CD4-positive, alpha-beta T cell treated with Interleukin-6 at 100 ng/mL for 8 hours (primary cell): ENCODE measurements around the gene ENPP6.

ENCODE experiments used
- DNase-seq: peaks from one replicate; pipeline ENCODE4 v3.0.0-alpha.2; 2020; ENCODE audit warnings: mixed read lengths, low spot score

The ENPP6 gene

GRCh38 chr4:184104419-184105101 is 113.1 kb downstream of the ENPP6 start:
- DNase-seq, result no peak

- no peak for DNase-seq
Observed at GRCh38 chr4:184103527-184104264, 114.0 kb downstream of the ENPP6 start.

DNA sequence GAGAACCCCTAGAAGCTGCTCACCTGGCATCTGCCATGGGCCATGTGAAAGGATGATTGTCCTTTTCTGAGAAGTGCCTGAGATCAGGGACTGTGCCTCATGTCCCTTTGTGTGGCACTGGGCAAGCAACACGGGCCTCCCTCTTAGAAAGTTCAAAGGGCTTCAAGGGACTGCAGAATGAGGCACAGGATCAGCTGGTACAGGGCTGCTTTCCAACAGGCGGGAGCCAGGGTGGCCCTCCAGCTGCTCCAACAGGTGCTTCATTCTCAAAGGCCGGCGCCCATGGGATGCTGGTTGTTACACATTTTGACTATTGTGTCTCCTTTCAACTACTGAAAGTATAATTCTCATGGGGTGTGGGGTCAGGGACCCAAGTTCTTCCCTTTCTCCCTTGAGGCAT is 114.7 kb downstream of the ENPP6 start:
- DNase-seq, result no peak

DNA sequence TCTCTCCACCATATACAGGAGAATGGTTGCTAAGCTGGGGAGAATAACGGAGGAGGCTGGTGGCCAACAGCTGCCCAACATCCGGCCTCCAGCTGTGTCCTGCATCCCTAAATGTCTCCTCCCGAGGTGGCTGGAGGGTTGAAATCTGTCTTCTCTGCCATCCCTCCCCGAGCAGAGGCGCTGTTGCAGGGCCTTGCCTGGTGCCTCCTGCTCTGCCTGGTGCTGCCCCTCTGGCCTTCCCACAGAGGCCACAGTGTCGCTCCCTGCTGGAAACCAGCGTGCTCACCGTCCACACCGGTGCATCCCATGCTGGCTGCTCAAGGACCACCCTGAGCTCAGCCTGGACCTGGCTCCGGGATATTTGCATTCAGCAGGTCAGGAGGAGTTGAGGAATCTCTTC is 115.2 kb downstream of the ENPP6 start:
- DNase-seq, result no peak

DNA sequence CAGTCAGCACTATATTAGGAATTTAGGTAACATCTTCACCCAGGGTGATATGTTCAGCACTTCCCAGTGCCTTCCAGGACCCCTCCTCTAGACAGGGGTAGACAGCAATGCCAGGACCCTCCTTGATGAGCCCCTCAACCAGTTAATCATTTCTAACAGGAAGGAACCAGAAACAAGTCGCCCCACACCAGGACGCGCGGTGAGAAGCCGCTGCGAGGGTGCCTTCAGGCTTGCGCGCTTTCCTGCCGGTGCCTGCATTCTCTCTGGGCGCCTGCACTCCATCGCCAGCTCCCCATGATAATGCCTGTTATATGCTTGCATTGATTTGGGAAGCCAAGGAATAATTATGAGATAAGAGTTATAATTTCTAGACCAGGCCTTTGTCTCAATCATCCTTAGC is 116.0 kb downstream of the ENPP6 start:
- DNase-seq, result no peak

DNA sequence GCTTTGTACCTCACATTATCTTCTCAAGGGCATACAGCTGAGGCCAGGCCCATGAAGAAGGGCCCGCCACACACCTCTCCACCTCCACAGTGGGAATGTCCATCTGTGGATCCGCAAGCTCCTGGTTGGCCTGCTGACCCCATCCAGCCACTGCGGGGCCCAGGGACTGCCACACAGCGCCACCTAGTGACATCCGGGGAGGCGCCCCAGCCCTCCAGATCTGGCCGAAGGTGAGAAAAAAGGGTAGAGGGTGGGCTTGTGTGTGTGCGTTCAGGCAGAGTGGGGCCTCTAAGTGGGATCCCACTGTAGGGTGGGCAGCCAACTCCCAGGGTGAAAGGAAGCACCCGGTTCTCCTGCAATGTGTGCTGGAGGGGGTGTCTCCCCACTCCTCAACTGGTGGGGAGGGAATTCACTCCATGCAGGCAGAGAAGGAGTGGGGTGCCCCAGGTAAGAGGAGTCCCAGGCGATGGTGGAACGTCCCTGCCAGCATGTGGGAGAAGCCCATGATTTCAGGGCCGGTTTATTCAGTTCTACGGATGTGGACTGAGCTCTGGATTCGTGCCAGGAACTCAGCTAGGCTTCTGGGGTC is 117.3 kb downstream of the ENPP6 start:
- no peak for DNase-seq

GRCh38 chr4:184099535-184099966 is 118.1 kb downstream of the ENPP6 start:
- DNase-seq, result no peak

DNA sequence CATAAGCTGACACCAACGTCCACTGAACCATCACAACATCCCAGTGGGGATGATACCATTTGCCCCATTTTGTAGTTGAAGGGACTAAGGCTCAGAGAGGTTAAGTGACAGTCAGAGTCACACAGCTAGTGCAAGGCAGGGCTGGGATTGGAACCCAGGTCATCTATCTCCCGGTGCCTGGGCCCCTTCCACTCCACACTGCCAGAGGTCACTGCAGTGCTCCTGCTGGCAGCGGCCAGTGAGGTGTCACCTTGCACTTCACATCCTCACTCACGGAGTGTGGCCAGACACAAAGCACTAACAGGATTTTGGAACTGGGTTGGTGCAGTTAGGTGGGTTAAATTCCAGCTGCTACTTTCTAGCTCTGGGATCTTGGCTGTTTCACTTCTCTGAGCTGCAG is 118.7 kb downstream of the ENPP6 start:
- DNase-seq, result no peak

DNA sequence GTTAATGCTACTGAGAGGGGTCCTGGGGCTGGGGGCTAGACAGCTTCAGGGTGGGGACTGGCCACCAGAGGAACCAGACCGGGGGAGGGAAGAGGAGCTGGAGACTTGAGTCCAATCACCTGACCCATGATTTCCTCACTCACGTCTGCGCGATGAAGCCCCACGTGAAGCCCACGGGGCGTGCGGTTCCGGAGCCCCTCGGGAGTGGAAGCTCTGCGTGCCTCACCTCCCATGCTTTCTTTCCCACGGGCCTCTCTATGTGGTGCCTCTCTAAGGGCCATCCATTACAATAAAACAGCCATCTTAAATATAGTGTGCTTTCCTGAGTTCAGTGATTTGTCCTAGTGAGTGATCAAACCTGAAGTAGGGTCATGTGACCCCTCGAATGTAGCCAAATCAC is 119.9 kb downstream of the ENPP6 start:
- DNase-seq, result no peak

- DNase-seq, result no peak
Observed at GRCh38 chr4:184097241-184097605, 120.5 kb downstream of the ENPP6 start.

- DNase-seq, result no peak
Observed at GRCh38 chr4:184096561-184097240, 121.0 kb downstream of the ENPP6 start.

- no peak for DNase-seq
Observed at GRCh38 chr4:184094532-184095159, 123.0 kb downstream of the ENPP6 start.

GRCh38 chr4:184091986-184092385 is 125.7 kb downstream of the ENPP6 start:
- DNase-seq, result no peak

DNA sequence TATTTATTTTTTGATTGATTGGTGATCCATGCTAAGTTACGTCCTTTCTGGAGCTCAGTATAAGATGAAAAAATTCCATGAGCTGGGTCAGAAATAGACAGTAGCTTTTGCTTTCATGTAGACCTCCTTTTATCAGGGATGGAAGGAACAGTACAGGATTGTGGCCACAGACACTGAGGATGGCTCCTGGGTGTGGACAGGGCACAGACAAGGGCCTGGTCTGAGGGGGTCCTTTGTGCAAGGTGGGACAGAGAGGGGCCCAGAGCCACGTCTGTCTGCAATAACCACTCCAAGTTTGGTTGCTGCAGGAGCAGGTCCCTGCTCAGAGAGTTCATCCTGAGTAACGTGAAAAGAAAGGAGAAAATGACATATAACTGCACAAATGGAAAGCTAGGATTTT is 127.1 kb downstream of the ENPP6 start:
- no peak for DNase-seq

DNA sequence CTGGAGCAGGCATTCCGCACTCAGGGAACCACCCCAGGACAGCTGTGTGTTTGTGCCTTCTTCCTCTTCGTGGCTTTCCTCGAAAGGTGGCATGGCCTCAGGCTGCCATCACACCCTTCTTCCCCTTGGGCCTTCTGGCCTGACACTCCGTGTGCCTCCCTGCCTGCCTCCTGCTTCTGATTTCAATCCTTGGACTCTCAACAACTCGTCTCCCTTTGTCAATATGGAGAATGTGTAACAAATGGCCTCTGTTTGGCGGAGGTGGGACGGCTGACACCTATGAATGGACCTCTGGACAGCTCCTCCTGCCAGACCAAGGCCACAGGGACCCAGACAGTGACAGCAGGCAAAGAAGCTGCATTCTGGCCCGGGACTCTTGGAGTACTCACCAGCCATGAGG is 137.0 kb downstream of the ENPP6 start:
- DNase-seq, result no peak

GRCh38 chr4:184074677-184075388 is 142.8 kb downstream of the ENPP6 start:
- DNase-seq, result no peak

DNA sequence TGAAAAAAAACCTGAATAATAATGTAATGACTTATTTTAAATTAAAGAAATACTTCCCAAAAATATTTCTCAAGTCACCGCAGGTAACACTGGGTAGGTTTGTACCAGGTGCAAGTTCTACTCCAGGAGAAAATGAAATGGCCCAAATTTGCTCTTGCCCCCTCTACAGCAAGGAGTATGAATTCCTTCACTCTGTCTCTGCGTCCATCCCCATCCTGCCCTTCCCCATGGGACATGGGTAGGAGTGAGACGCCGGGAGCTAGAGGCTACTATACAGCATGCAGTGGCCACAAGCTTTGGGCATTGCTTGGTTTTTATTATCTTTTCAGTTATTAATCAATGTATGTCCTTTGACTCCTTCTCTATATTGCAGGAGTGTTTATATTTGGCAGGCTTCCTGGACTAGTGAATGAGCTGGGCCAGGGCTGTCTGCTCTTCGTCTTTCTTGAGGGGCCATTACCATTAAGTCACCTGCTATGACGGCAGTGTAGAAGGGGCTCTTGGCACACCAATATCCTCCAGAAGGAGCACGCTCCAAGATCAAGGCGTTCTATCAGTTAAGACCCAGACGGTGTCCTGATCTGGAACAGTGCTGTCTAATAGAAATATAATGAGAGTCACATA is 149.6 kb downstream of the ENPP6 start:
- no peak for DNase-seq

GRCh38 chr4:184066584-184067300 is 150.9 kb downstream of the ENPP6 start:
- no peak for DNase-seq

DNA sequence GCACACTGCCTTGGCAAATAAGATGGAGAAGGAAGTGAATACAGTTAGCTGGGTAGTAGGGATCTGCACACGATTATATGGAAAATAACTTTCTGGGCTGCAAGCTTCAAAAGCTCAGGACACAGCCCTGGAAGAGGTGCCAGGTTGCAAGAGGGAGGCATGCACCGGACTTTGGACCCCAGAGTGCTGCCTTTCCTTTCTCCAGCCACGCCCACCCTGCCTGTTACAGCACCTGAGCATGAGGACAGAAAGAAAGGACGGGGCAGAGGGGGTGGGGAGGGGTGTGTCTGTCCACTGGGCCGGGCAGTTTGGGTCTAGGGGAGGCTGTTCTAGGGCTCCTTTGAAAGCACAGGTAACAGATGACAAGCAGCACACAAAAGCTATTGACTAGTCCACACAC is 152.8 kb downstream of the ENPP6 start:
- no peak for DNase-seq

- DNase-seq, result no peak
Observed at GRCh38 chr4:184062769-184063168, 154.9 kb downstream of the ENPP6 start.

- DNase-seq, result no peak
Observed at GRCh38 chr4:184061582-184061981, 156.1 kb downstream of the ENPP6 start.
